A549 (cell line): Measurements from ENCODE around the gene DMRTB1. TPM values are rescaled to one million over a fixed set of nuclear protein-coding genes. Genes with fewer than 3 reads are reported as not detected.

Source experiments
- ATAC-seq, 2 experiments: fragments of 200-7000 bp in 1 of 2; fragments of >200 bp in 1 of 2; cut with Nextera tagmentation in 1 of 2; cut with Tn5 transposase in 1 of 2; 3 replicates each; pipeline versions ENCODE4 v1.8.0 to v1.9.1; 2018 to 2020; ENCODE audit warnings: mild to moderate bottlenecking in 1 of 2, moderate library complexity in 1 of 2
- CTCF ChIA-PET: fragments of 300-600 bp; sonication (Branson Sonifier 250); formaldehyde crosslinking; extraction: SDS; loops from one replicate; lab custom pipeline; 2021; ENCODE audit warnings: antibody characterized with exemption, inconsistent platforms; lab: Yijun Ruan, JAX
- POLR2A ChIA-PET: fragments of 350-600 bp; formaldehyde crosslinking; extraction: SDS; loops from one replicate; lab custom pipeline; 2021; ENCODE audit warnings: antibody characterized with exemption, inconsistent platforms; lab: Yijun Ruan, JAX
- DNase-seq, 2 experiments: peaks; one replicate each; pipeline versions ENCODE4 v3.0.0 to v3.0.0-alpha.2; 2011 to 2016; ENCODE audit warnings: low read depth in 1 of 2, low spot score in 1 of 2
- FAIRE-seq: peaks from 2 replicates; lab custom pipeline; 2011; peaks lifted over from hg19 to GRCh38; lab: Jason Lieb, UNC
- H3K27ac ChIP-seq, 2 experiments: fragments of >200 bp; sonication (Bioruptor Twin); formaldehyde crosslinking; 3 replicates each; pipeline ENCODE4 v1.5.1; 2016 to 2017
- H3K4me1 ChIP-seq: fragments of >200 bp; sonication (Bioruptor Twin); formaldehyde crosslinking; 3 replicates; pipeline ENCODE4 v1.6.1; 2016
- H3K4me2 ChIP-seq: fragments of >200 bp; sonication (Bioruptor Twin); formaldehyde crosslinking; 3 replicates; pipeline ENCODE4 v1.6.1; 2016
- H3K4me3 ChIP-seq: fragments of >200 bp; sonication (Bioruptor Twin); formaldehyde crosslinking; 3 replicates; pipeline ENCODE4 v1.5.1; 2016
- H3K9me3 ChIP-seq: fragments of >200 bp; sonication (Bioruptor Twin); formaldehyde crosslinking; 3 replicates; pipeline ENCODE4 v1.6.1; 2016
- BHLHE40 ChIP-seq: IDR thresholded peaks from 2 replicates; pipeline ENCODE4 v1.6.1; 2012; ENCODE audit warnings: low read depth, low read length, inconsistent platforms
- CBX2 ChIP-seq: fragments of 200-600 bp; sonication (generic); IDR thresholded peaks from 2 replicates; pipeline ENCODE4 v1.6.1; 2016; ENCODE audit warnings: low read depth, mild to moderate bottlenecking, borderline replicate concordance
- CEBPB ChIP-seq, 2 experiments: fragments of >200 bp in 1 of 2; sonication (Bioruptor Twin) in 1 of 2; formaldehyde crosslinking in 1 of 2; IDR thresholded peaks; 2 replicates each; pipeline ENCODE4 v1.6.1; 2012 to 2016
- EHMT2 ChIP-seq: fragments of 200-600 bp; sonication (generic); IDR thresholded peaks from 2 replicates; pipeline ENCODE4 v1.6.1; 2016; ENCODE audit warnings: antibody characterized with exemption, low read depth, mild to moderate bottlenecking, moderate library complexity
- EP300 ChIP-seq, 2 experiments: fragments of >200 bp; sonication (Bioruptor Twin); formaldehyde crosslinking; IDR thresholded peaks; 2 replicates in 1 of 2; 3 replicates in 1 of 2; pipeline ENCODE4 v1.6.1; 2016 to 2017
- FOSL2 ChIP-seq, 2 experiments: fragments of 450-650 bp in 1 of 2; fragments of >200 bp in 1 of 2; sonication (Bioruptor Twin) in 1 of 2; formaldehyde crosslinking; IDR thresholded peaks; 2 replicates each; pipeline versions ENCODE4 v1.5.0 to v1.6.1; 2016 to 2020; ENCODE audit warnings: mild to moderate bottlenecking in 1 of 2, moderate library complexity in 1 of 2
- FOXS1 ChIP-seq: fragments of 250-450 bp; sonication (Bioruptor Pico); IDR thresholded peaks from 2 replicates; pipeline ENCODE4 v1.5.0; 2020; ENCODE audit warnings: mild to moderate bottlenecking, moderate library complexity
- HDAC2 ChIP-seq: fragments of 200-600 bp; sonication (generic); IDR thresholded peaks from 2 replicates; pipeline ENCODE4 v1.6.1; 2016
- HOXA7 ChIP-seq: fragments of 250-450 bp; sonication (Bioruptor Pico); IDR thresholded peaks from 2 replicates; pipeline ENCODE4 v1.5.0; 2020; ENCODE audit warnings: mild to moderate bottlenecking, moderate library complexity
- HOXB13 ChIP-seq: fragments of 250-450 bp; sonication (Bioruptor Pico); IDR thresholded peaks from 2 replicates; pipeline ENCODE4 v1.5.0; 2020; ENCODE audit warnings: low read depth, mild to moderate bottlenecking, moderate library complexity
- KDM5A ChIP-seq: fragments of 200-600 bp; sonication (generic); IDR thresholded peaks from 2 replicates; pipeline ENCODE4 v1.6.1; 2016; ENCODE audit warnings: antibody characterized with exemption, mild to moderate bottlenecking
- MAFK ChIP-seq: fragments of 450-650 bp; IDR thresholded peaks from 2 replicates; pipeline ENCODE4 v1.6.1; 2014; ENCODE audit not compliant: partially characterized antibody
- PHF8 ChIP-seq: fragments of 200-600 bp; sonication (generic); IDR thresholded peaks from 2 replicates; pipeline ENCODE4 v1.6.1; 2016; ENCODE audit warnings: low read depth, mild to moderate bottlenecking, antibody characterized with exemption, moderate library complexity, borderline replicate concordance
- POLR2A ChIP-seq: IDR thresholded peaks from 2 replicates; pipeline ENCODE4 v1.6.1; 2012; ENCODE audit warnings: mild to moderate bottlenecking, low read length
- POLR2AphosphoS2 ChIP-seq: conservative IDR thresholded peaks from 2 replicates; pipeline ENCODE4 v1.6.1; 2012; ENCODE audit warnings: low read length, improper control_type of control experiment, inconsistent platforms
- RAD21 ChIP-seq, 2 experiments: fragments of >200 bp in 1 of 2; sonication (Bioruptor Twin) in 1 of 2; formaldehyde crosslinking in 1 of 2; IDR thresholded peaks in 1 of 2; conservative IDR thresholded peaks in 1 of 2; 2 replicates in 1 of 2; 3 replicates in 1 of 2; pipeline ENCODE4 v1.6.1; 2012 to 2018; ENCODE audit warnings: inconsistent platforms in 1 of 2
- RCOR1 ChIP-seq: fragments of 150-350 bp; IDR thresholded peaks from 2 replicates; pipeline ENCODE4 v1.6.1; 2014; ENCODE audit warnings: antibody characterized with exemption, low read length, low read depth
- RNF2 ChIP-seq: fragments of 200-600 bp; sonication (generic); IDR thresholded peaks from 2 replicates; pipeline ENCODE4 v1.6.1; 2016; ENCODE audit warnings: low read depth, mild to moderate bottlenecking, antibody characterized with exemption, moderate library complexity, borderline replicate concordance
- TP53 ChIP-seq: fragments of 250-450 bp; sonication (Bioruptor Pico); IDR thresholded peaks from 2 replicates; pipeline ENCODE4 v1.5.0; 2021; ENCODE audit warnings: mild to moderate bottlenecking, moderate library complexity
- ZFP36 ChIP-seq: fragments of 450-650 bp; IDR thresholded peaks from 2 replicates; pipeline ENCODE4 v1.6.1; 2014; ENCODE audit warnings: borderline replicate concordance; ENCODE audit not compliant: partially characterized antibody
- ZNF302 ChIP-seq: fragments of 250-450 bp; sonication (Bioruptor Pico); IDR thresholded peaks from 2 replicates; pipeline ENCODE4 v1.9.0; 2021; ENCODE audit warnings: inconsistent platforms, mild to moderate bottlenecking, moderate library complexity
- WGBS: methylation state at CpG from one replicate; pipeline ENCODE4 v1.1.6; 2017; ENCODE audit errors: missing lambda C conversion rate; 5-methylcytosine and 5-hydroxymethylcytosine counted together
- polyA plus RNA-seq, 4 experiments: library from polyadenylated mRNA; depleted of rRNA in 3 of 4; stranded (reverse); fragments of >200 nt; fragmentation: RNase III in 1 of 4; extraction: RNeasy Plus Mini Kit Qiagen cat#74134 plus additional on column Dnase treatment in 1 of 4; gene quantifications; 2 replicates in 3 of 4; 3 replicates in 1 of 4; pipeline ENCODE4 v1.2.3, GENCODE V29; 2011 to 2017
- TF ChIP-seq, protein P1 (sequence below): fragments of 250-450 bp; sonication (Bioruptor Pico); IDR thresholded peaks from 2 replicates; pipeline ENCODE4 v1.5.0; 2020; ENCODE audit warnings: low read depth, mild to moderate bottlenecking, moderate library complexity
- TF ChIP-seq, protein P2 (sequence below): fragments of >200 bp; sonication (Bioruptor Twin); formaldehyde crosslinking; IDR thresholded peaks from 3 replicates; pipeline ENCODE4 v1.6.1; 2016
- TF ChIP-seq, protein P3 (sequence below): IDR thresholded peaks from 2 replicates; pipeline ENCODE4 v1.6.1; 2012
- TF ChIP-seq, protein P4 (sequence below): fragments of 200-600 bp; sonication (generic); IDR thresholded peaks from 2 replicates; pipeline ENCODE4 v1.6.1; 2016; ENCODE audit warnings: antibody characterized with exemption, mild to moderate bottlenecking, moderate library complexity

DMRTB1 gene
- polyA plus RNA-seq, 2 of the 4 experiments (the other 2 are of a cell fraction), result not detected

DNA sequence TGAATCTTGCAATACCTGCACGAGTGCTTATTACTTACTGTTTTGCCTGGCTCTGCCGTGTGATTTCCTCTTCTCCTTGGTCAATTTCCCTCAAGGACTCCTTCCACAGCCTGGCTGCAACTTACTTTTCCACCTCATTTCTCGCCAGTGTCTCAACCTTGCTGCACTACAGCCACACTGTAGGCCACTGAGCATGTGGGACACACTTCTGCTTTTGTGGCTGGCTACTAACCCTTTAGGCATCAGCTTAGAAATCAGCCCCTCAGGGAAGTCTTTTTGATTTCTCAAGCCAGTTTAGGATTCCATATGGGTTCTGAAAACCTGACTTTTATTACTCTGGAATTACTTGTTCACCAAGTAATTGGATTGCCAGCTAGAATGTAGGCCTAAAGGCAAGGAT, 5.2 kb upstream of the DMRTB1 start:
- Histone ChIP-seq H3K4me1 (no peaks in the 10 kb centered on the region), H3K27ac (no peak overlapping the region), H3K4me3 (no peak overlapping the region), H3K4me2 (no peak overlapping the region), H3K9me3 (no peaks in the 10 kb centered on the region)
- no peak for FAIRE-seq
- ATAC-seq, result no peak
- TF ChIP-seq ZFP36, result no peak
- no peak for TF ChIP-seq FOXS1
- TF ChIP-seq BHLHE40, result no peak
- TF ChIP-seq TP53 (CRISPR knock-in tag), result no peak
- no peak for TF ChIP-seq RNF2
- TF ChIP-seq POLR2A, result no peak
- TF ChIP-seq RAD21 (conservative IDR thresholded peaks at IDR 0.05 in 1 of 2, IDR thresholded peaks at IDR 0.05 in 1 of 2), result no peak
- no peak for TF ChIP-seq POLR2AphosphoS2
- TF ChIP-seq ZNF302 (CRISPR knock-in tag), result no peak
- TF ChIP-seq PHF8, result no peak
- TF ChIP-seq EHMT2, result no peak
- 52% methylated on average over 3 of the region's 3 CpGs for WGBS
- CTCF ChIA-PET, result interaction anchor here (0.6 to 1.9 kb wide), 2 partner anchors 21 to 176 kb away, joined by 3 to 5 read pairs; no protein-coding TSS in a partner anchor
- POLR2A ChIA-PET, result no interaction called here
- no peak for DNase-seq

DNA sequence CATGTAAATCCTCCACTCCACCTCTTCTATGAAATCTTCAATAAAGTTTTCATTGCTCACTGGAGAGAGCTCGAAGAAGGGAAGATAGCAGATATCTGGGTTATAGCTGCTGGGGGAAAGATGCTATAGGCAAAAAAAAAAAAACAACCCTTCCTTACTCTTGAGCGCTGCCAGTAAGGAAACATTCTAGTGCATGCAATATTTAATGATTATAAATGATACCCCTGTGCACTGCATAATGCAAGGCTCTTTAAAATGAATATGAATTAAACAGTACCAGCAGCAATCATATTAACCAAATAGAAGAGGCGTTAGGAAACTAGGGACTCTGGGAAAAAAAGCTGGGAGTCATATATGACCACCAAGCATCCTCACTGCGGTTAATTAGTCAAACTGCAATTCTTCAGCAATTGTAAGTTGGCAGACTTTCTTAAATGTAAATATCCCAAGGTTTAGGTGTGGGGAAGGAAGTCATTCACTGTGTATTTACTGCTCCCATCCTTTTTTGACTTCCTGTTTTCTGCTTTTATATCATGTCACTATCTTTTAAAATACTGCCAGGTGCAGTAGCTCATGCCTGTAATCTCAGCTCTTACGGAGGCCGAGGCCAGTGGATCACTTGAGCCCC, 3.7 kb upstream of the DMRTB1 start:
- ChIA-PET CTCF (interaction anchor here (2.2 kb wide), 1 partner anchor 11 kb away, joined by 5 read pairs; no protein-coding TSS in a partner anchor), POLR2A (no interaction called here)
- WGBS, result 69% methylated on average over 6 of the region's 6 CpGs
- no peak overlapping the region for H3K27ac ChIP-seq
- no peak for ATAC-seq
- no peaks in the 10 kb centered on the region for H3K9me3 ChIP-seq
- no peak for FAIRE-seq
- no peak for TF ChIP-seq RAD21 (conservative IDR thresholded peaks at IDR 0.05 in 1 of 2, IDR thresholded peaks at IDR 0.05 in 1 of 2)
- TF ChIP-seq CBX2, result no peak
- no peak for TF ChIP-seq POLR2AphosphoS2
- no peak for TF ChIP-seq HOXB13 (CRISPR knock-in tag)
- no peak for TF ChIP-seq RCOR1
- no peak for TF ChIP-seq ZNF302 (CRISPR knock-in tag)
- TF ChIP-seq EP300 (IDR thresholded peaks at IDR 0.05), result no peak
- no peak overlapping the region for H3K4me2 ChIP-seq
- no peak for DNase-seq
- H3K4me3 ChIP-seq, result no peak overlapping the region
- no peaks in the 10 kb centered on the region for H3K4me1 ChIP-seq

DNA sequence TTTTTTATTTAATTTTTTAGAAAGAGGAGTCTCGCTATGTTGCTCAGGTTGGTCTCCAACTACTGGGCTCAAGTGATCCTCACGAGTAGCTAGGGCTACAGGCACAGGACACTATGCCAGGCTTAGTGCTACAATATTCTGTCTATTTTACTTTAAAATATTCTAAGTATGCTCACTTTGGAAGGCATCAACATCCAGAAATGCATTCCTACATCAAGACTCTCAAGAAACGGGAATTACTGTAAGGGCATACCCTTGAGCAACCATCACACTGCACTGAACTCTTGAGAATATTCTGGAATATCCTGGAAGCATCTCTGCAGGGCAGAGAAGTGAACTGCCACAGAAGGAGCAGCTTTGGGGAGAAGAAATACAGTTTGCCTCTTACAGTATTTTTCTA, 565 bp upstream of the DMRTB1 start:
- 57% methylated on average over 3 of the region's 3 CpGs for WGBS
- CTCF ChIA-PET, result interaction anchor here (0.6 to 0.7 kb wide), 2 partner anchors 126 to 180 kb away, joined by 3 to 4 read pairs; no protein-coding TSS in a partner anchor

More for the DNA sequence above, 565 bp upstream of the DMRTB1 start:
- TF ChIP-seq KDM5A (no peak), FOSL2 (IDR thresholded peaks at IDR 0.05) (no peak), FOSL2 (CRISPR knock-in tag; IDR thresholded peaks at IDR 0.05) (no peak), HOXA7 (no peak), ZNF302 (CRISPR knock-in tag) (no peak), HDAC2 (no peak), POLR2AphosphoS2 (no peak), CEBPB (IDR thresholded peaks at IDR 0.05) (no peak), BHLHE40 (no peak), FOXS1 (no peak), TP53 (CRISPR knock-in tag) (no peak), MAFK (no peak)
- TF ChIP-seq, protein P1, sequence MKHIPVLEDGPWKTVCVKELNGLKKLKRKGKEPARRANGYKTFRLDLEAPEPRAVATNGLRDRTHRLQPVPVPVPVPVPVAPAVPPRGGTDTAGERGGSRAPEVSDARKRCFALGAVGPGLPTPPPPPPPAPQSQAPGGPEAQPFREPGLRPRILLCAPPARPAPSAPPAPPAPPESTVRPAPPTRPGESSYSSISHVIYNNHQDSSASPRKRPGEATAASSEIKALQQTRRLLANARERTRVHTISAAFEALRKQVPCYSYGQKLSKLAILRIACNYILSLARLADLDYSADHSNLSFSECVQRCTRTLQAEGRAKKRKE (CRISPR knock-in tag), result no peak
- TF ChIP-seq, protein P2, sequence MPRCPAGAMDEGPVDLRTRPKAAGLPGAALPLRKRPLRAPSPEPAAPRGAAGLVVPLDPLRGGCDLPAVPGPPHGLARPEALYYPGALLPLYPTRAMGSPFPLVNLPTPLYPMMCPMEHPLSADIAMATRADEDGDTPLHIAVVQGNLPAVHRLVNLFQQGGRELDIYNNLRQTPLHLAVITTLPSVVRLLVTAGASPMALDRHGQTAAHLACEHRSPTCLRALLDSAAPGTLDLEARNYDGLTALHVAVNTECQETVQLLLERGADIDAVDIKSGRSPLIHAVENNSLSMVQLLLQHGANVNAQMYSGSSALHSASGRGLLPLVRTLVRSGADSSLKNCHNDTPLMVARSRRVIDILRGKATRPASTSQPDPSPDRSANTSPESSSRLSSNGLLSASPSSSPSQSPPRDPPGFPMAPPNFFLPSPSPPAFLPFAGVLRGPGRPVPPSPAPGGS, result no peak
- TF ChIP-seq, protein P3, sequence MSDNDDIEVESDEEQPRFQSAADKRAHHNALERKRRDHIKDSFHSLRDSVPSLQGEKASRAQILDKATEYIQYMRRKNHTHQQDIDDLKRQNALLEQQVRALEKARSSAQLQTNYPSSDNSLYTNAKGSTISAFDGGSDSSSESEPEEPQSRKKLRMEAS, result no peak
- TF ChIP-seq, protein P4, sequence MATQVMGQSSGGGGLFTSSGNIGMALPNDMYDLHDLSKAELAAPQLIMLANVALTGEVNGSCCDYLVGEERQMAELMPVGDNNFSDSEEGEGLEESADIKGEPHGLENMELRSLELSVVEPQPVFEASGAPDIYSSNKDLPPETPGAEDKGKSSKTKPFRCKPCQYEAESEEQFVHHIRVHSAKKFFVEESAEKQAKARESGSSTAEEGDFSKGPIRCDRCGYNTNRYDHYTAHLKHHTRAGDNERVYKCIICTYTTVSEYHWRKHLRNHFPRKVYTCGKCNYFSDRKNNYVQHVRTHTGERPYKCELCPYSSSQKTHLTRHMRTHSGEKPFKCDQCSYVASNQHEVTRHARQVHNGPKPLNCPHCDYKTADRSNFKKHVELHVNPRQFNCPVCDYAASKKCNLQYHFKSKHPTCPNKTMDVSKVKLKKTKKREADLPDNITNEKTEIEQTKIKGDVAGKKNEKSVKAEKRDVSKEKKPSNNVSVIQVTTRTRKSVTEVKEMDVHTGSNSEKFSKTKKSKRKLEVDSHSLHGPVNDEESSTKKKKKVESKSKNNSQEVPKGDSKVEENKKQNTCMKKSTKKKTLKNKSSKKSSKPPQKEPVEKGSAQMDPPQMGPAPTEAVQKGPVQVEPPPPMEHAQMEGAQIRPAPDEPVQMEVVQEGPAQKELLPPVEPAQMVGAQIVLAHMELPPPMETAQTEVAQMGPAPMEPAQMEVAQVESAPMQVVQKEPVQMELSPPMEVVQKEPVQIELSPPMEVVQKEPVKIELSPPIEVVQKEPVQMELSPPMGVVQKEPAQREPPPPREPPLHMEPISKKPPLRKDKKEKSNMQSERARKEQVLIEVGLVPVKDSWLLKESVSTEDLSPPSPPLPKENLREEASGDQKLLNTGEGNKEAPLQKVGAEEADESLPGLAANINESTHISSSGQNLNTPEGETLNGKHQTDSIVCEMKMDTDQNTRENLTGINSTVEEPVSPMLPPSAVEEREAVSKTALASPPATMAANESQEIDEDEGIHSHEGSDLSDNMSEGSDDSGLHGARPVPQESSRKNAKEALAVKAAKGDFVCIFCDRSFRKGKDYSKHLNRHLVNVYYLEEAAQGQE, result no peak
- Histone ChIP-seq H3K4me3 (no peak overlapping the region), H3K4me2 (no peak overlapping the region), H3K9me3 (no peaks in the 10 kb centered on the region), H3K4me1 (no peaks in the 10 kb centered on the region), H3K27ac (no peak overlapping the region)
- ATAC-seq, result no peak
- no peak for DNase-seq
- no peak for FAIRE-seq
- POLR2A ChIA-PET, result no interaction called here
